SK-N-SH (cell line): ENCODE measurements around the gene RIMOC1. TPM values are rescaled to one million over a fixed set of nuclear protein-coding genes. Genes with fewer than 3 reads are reported as not detected.

Experiments used
- CTCF ChIA-PET: fragments of 300-600, 350-600 bp; formaldehyde crosslinking; extraction: SDS; loops from one replicate; lab custom pipeline; 2021; lab: Yijun Ruan, JAX
- POLR2A ChIA-PET: fragments of 350-600 bp; sonication (Branson Sonifier 250); formaldehyde crosslinking; extraction: SDS; loops from one replicate; lab custom pipeline; 2020; ENCODE audit warnings: antibody characterized with exemption, inconsistent platforms; lab: Yijun Ruan, JAX
- DNase-seq: peaks from one replicate; pipeline ENCODE4 v3.0.0; 2012
- H2AFZ ChIP-seq: fragments of 200-600 bp; sonication (generic); 2 replicates; pipeline ENCODE4 v1.8.1; 2016; ENCODE audit warnings: antibody characterized with exemption, mild to moderate bottlenecking, low read depth
- H3F3A ChIP-seq: fragments of 200-600 bp; sonication (generic); replicated peaks from 2 replicates; pipeline ENCODE3; 2016; ENCODE audit warnings: antibody characterized with exemption, mild to moderate bottlenecking; ENCODE audit not compliant: insufficient read depth
- H3K27ac ChIP-seq, 2 experiments: fragments of 200-500 bp in 1 of 2; fragments of 200-600 bp in 1 of 2; sonication (Bioruptor generic) in 1 of 2; sonication (generic), shearing (Covaris generic) in 1 of 2; 2 replicates each; pipeline versions ENCODE4 v1.5.1 to v1.6.1; 2014 to 2016; ENCODE audit warnings: low read depth in 2 of 2, inconsistent platforms in 1 of 2, low read length in 1 of 2, mild to moderate bottlenecking in 1 of 2, mixed read lengths in 1 of 2
- H3K27me3 ChIP-seq: fragments of 200-600 bp; sonication (generic), shearing (Covaris generic); 2 replicates; pipeline ENCODE4 v1.6.1; 2016; ENCODE audit warnings: mixed run types; ENCODE audit not compliant: insufficient read depth
- H3K36me3 ChIP-seq, 2 experiments: fragments of 200-500 bp in 1 of 2; fragments of 200-600 bp in 1 of 2; sonication (Bioruptor generic) in 1 of 2; sonication (generic) in 1 of 2; replicated peaks in 1 of 2; 2 replicates each; pipeline versions ENCODE3 to v1.5.1; 2014 to 2016; ENCODE audit warnings: low read length in 1 of 2, mild to moderate bottlenecking in 1 of 2; ENCODE audit not compliant: insufficient read depth in 2 of 2, control insufficient read depth in 1 of 2
- H3K4me1 ChIP-seq, 2 experiments: fragments of 200-500 bp in 1 of 2; fragments of 200-600 bp in 1 of 2; sonication (Bioruptor generic) in 1 of 2; sonication (generic), shearing (Covaris generic) in 1 of 2; 2 replicates each; pipeline versions ENCODE4 v1.5.1 to v1.6.1; 2014 to 2016; ENCODE audit warnings: low read depth in 1 of 2, low read length in 1 of 2, mixed run types in 1 of 2; ENCODE audit not compliant: insufficient read depth in 2 of 2, control insufficient read depth in 1 of 2
- H3K4me2 ChIP-seq: fragments of 200-600 bp; sonication (generic), shearing (Covaris generic); 2 replicates; pipeline ENCODE4 v1.6.1; 2017; ENCODE audit warnings: mixed run types
- H3K4me3 ChIP-seq, 2 experiments: fragments of 200-500 bp in 1 of 2; fragments of 200-600 bp in 1 of 2; sonication (Bioruptor generic) in 1 of 2; sonication (generic), shearing (Covaris generic) in 1 of 2; 2 replicates each; pipeline versions ENCODE4 v1.5.1 to v1.8.1; 2014 to 2016; ENCODE audit warnings: low read depth in 2 of 2, inconsistent platforms in 1 of 2, low read length in 1 of 2, mild to moderate bottlenecking in 1 of 2, mixed read lengths in 1 of 2, moderate library complexity in 1 of 2
- H3K79me2 ChIP-seq: fragments of 200-600 bp; sonication (generic); 2 replicates; pipeline ENCODE4 v1.8.1; 2017; ENCODE audit warnings: mild to moderate bottlenecking; ENCODE audit not compliant: insufficient read depth
- H3K9ac ChIP-seq: fragments of 200-600 bp; sonication (generic); 2 replicates; pipeline ENCODE4 v1.6.1; 2017; ENCODE audit warnings: mixed run types
- H3K9me2 ChIP-seq: fragments of 200-600 bp; sonication (generic); 2 replicates; pipeline ENCODE4 v1.6.1; 2017; ENCODE audit warnings: mixed run types
- H3K9me3 ChIP-seq: fragments of 200-600 bp; sonication (generic); 2 replicates; pipeline ENCODE4 v1.6.1; 2017; ENCODE audit warnings: mixed run types, mild to moderate bottlenecking, moderate library complexity
- H4K20me1 ChIP-seq: fragments of 200-600 bp; sonication (generic); 2 replicates; pipeline ENCODE4 v1.6.1; 2017; ENCODE audit warnings: mild to moderate bottlenecking, mixed run types; ENCODE audit not compliant: insufficient read depth
- CHD2 ChIP-seq: fragments of 150-350 bp; IDR thresholded peaks from 2 replicates; pipeline ENCODE4 v1.6.1; 2018; ENCODE audit warnings: low read length; ENCODE audit not compliant: partially characterized antibody
- EP300 ChIP-seq, 2 experiments: IDR thresholded peaks; 2 replicates each; pipeline versions ENCODE4 v1.4.0 to v1.6.1; 2012; ENCODE audit warnings: borderline replicate concordance in 1 of 2, low read depth in 1 of 2, low read length in 1 of 2
- FOSL2 ChIP-seq: IDR thresholded peaks from 2 replicates; pipeline ENCODE4 v1.4.0; 2012; ENCODE audit warnings: low read depth, mild to moderate bottlenecking, moderate library complexity, borderline replicate concordance
- FOXJ3 ChIP-seq: sonication (generic); formaldehyde crosslinking; IDR thresholded peaks from 2 replicates; pipeline ENCODE4 v1.5.1; 2020; ENCODE audit warnings: mild to moderate bottlenecking, missing genetic modification reagents
- FOXM1 ChIP-seq: IDR thresholded peaks from 2 replicates; pipeline ENCODE4 v1.4.0; 2012; ENCODE audit warnings: low read depth, mild to moderate bottlenecking
- GABPA ChIP-seq: IDR thresholded peaks from 2 replicates; pipeline ENCODE4 v1.4.0; 2012; ENCODE audit warnings: low read depth, mild to moderate bottlenecking
- IRF3 ChIP-seq: fragments of 150-350 bp; IDR thresholded peaks from 2 replicates; pipeline ENCODE4 v1.6.1; 2016; ENCODE audit warnings: mild to moderate bottlenecking, low read depth, low read length
- JUND ChIP-seq: IDR thresholded peaks from 2 replicates; pipeline ENCODE4 v1.4.0; 2012
- MAX ChIP-seq: IDR thresholded peaks from 2 replicates; pipeline ENCODE4 v1.4.0; 2012; ENCODE audit warnings: low read depth
- MXI1 ChIP-seq: IDR thresholded peaks from 2 replicates; pipeline ENCODE4 v1.6.1; 2012; ENCODE audit warnings: mild to moderate bottlenecking, low read depth, low read length, improper control_type of control experiment
- RAD21 ChIP-seq: IDR thresholded peaks from 2 replicates; pipeline ENCODE4 v1.6.1; 2012; ENCODE audit warnings: mild to moderate bottlenecking, low read length
- RXRA ChIP-seq: IDR thresholded peaks from 2 replicates; pipeline ENCODE4 v1.4.0; 2012; ENCODE audit warnings: low read depth, mild to moderate bottlenecking, borderline replicate concordance
- SMC3 ChIP-seq: IDR thresholded peaks from 2 replicates; pipeline ENCODE4 v1.6.1; 2012; ENCODE audit warnings: low read depth, low read length, improper control_type of control experiment
- TAF1 ChIP-seq: IDR thresholded peaks from 2 replicates; pipeline ENCODE4 v1.6.1; 2012; ENCODE audit warnings: low read depth, mild to moderate bottlenecking, low read length, moderate library complexity, borderline replicate concordance
- TCF12 ChIP-seq: IDR thresholded peaks from 2 replicates; pipeline ENCODE4 v1.4.0; 2012
- USF2 ChIP-seq: fragments of 150-350 bp; IDR thresholded peaks from 2 replicates; pipeline ENCODE4 v1.6.1; 2017; ENCODE audit warnings: antibody characterized with exemption, low read length, low read depth, borderline replicate concordance
- YY1 ChIP-seq: IDR thresholded peaks from 2 replicates; pipeline ENCODE4 v1.4.0; 2012; ENCODE audit warnings: low read depth, mild to moderate bottlenecking
- ZBTB33 ChIP-seq: IDR thresholded peaks from 2 replicates; pipeline ENCODE4 v1.4.0; 2012; ENCODE audit warnings: low read depth, borderline replicate concordance
- WGBS: methylation state at CpG from one replicate; pipeline ENCODE4 v1.1.6; 2017; ENCODE audit warnings: low lambda C conversion rate; 5-methylcytosine and 5-hydroxymethylcytosine counted together
- polyA plus RNA-seq, 3 experiments: library from polyadenylated mRNA; depleted of rRNA; stranded (reverse); fragments of >200 nt; gene quantifications; 2 replicates each; pipeline ENCODE4 v1.2.3, GENCODE V29; 2012

Gene RIMOC1
- polyA plus RNA-seq, 1 of the 3 experiments (the other 2 are of a cell fraction) = 6.5 TPM

- WGBS = 41% methylated on average over 3 of the region's 3 CpGs
- H3K79me2 ChIP-seq = no peaks in the 10 kb centered on the region
- CTCF ChIA-PET = no interaction called here
- TF ChIP-seq MXI1 = no peak
- TF ChIP-seq TCF12 = no peak
- no peak for TF ChIP-seq JUND
- no peak for TF ChIP-seq USF2
- no peak for TF ChIP-seq EP300 (IDR thresholded peaks at IDR 0.05; ENCODE audit: borderline replicate concordance in 1 of 2, low read depth in 1 of 2, low read length in 1 of 2)
- TF ChIP-seq ZBTB33 = no peak
- TF ChIP-seq MAX = no peak
- TF ChIP-seq, all 33 proteins: peak for 0
- Histone ChIP-seq H3K4me1 (peaks cover 0 to 5% of the 10 kb centered on the region in 2 experiments; a peak in 1 of 4 replicates), H3F3A (no peaks in the 10 kb centered on the region), H3K9me3 (no peaks in the 10 kb centered on the region), H4K20me1 (no peaks in the 10 kb centered on the region), H3K36me3 (no peaks in the 10 kb centered on the region), H3K4me3 (no peak overlapping the region), H2AFZ (no peak overlapping the region), H3K9ac (no peak overlapping the region), H3K27ac (no peak overlapping the region), H3K4me2 (no peak overlapping the region), H3K9me2 (no peaks in the 10 kb centered on the region), H3K27me3 (no peaks in the 10 kb centered on the region)
- POLR2A ChIA-PET = no interaction called here
- DNase-seq = no peak
Observed at GRCh38 chr5:41878643-41879478, 25.3 kb upstream of the RIMOC1 start.

- POLR2A ChIA-PET = interaction anchor here (1.3 kb wide), 1 partner anchor 21 kb away, joined by 5 read pairs; the partner anchor contains the start of gene RIMOC1
- TF ChIP-seq RXRA (no peak), FOXM1 (no peak), FOSL2 (no peak), EP300 (IDR thresholded peaks at IDR 0.05; ENCODE audit: borderline replicate concordance in 1 of 2, low read depth in 1 of 2, low read length in 1 of 2) (no peak), USF2 (no peak), GABPA (no peak), TCF12 (no peak), RAD21 (no peak), TAF1 (no peak), SMC3 (no peak), YY1 (no peak), IRF3 (no peak), CHD2 (no peak), FOXJ3 (no peak)
- TF ChIP-seq, all 33 proteins: peak for 0
- Histone ChIP-seq H3K9ac (no peak overlapping the region), H2AFZ (no peak overlapping the region), H3K27ac (no peak overlapping the region), H3K4me3 (no peak overlapping the region), H3K4me1 (peaks cover 0 to 5% of the 10 kb centered on the region in 2 experiments; a peak in 1 of 4 replicates), H3K79me2 (no peaks in the 10 kb centered on the region), H3F3A (no peaks in the 10 kb centered on the region), H3K9me3 (no peaks in the 10 kb centered on the region), H3K36me3 (no peaks in the 10 kb centered on the region), H3K9me2 (no peaks in the 10 kb centered on the region), H3K27me3 (no peaks in the 10 kb centered on the region), H4K20me1 (no peaks in the 10 kb centered on the region), H3K4me2 (no peak overlapping the region)
- WGBS = 43% methylated on average over 5 of the region's 5 CpGs
- no peak for DNase-seq
- CTCF ChIA-PET = interaction anchor here (1.0 to 1.4 kb wide), 3 partner anchors 10 to 31 kb away, joined by 3 to 6 read pairs (median 4); no protein-coding TSS in a partner anchor
Observed at GRCh38 chr5:41882765-41883164, 21.4 kb upstream of the RIMOC1 start.
